LNCaP clone FGC (cell line): Measurements from ENCODE around the gene ETF1.

Experiments
- DNase-seq: peaks from one replicate; pipeline ENCODE4 v3.0.0-alpha.2; 2011; ENCODE audit warnings: low read depth
- H3K4me3 ChIP-seq: 2 replicates; pipeline ENCODE4 v1.5.1; 2011; ENCODE audit warnings: mild to moderate bottlenecking, low read depth, low read length, control low read depth
- TF ChIP-seq, protein P1 (sequence below): IDR thresholded peaks from 2 replicates; pipeline ENCODE4 v1.5.1; 2012; ENCODE audit warnings: mild to moderate bottlenecking; ENCODE audit not compliant: control insufficient read depth, insufficient read depth; ENCODE audit errors: extremely low read depth

The ETF1 gene

GRCh38 chr5:138552657-138553056, 9.6 kb upstream of the ETF1 start:
- TF ChIP-seq, protein P1, sequence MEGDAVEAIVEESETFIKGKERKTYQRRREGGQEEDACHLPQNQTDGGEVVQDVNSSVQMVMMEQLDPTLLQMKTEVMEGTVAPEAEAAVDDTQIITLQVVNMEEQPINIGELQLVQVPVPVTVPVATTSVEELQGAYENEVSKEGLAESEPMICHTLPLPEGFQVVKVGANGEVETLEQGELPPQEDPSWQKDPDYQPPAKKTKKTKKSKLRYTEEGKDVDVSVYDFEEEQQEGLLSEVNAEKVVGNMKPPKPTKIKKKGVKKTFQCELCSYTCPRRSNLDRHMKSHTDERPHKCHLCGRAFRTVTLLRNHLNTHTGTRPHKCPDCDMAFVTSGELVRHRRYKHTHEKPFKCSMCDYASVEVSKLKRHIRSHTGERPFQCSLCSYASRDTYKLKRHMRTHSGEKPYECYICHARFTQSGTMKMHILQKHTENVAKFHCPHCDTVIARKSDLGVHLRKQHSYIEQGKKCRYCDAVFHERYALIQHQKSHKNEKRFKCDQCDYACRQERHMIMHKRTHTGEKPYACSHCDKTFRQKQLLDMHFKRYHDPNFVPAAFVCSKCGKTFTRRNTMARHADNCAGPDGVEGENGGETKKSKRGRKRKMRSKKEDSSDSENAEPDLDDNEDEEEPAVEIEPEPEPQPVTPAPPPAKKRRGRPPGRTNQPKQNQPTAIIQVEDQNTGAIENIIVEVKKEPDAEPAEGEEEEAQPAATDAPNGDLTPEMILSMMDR = no peak
- no peak overlapping the region for H3K4me3 ChIP-seq
- no peak for DNase-seq

DNA sequence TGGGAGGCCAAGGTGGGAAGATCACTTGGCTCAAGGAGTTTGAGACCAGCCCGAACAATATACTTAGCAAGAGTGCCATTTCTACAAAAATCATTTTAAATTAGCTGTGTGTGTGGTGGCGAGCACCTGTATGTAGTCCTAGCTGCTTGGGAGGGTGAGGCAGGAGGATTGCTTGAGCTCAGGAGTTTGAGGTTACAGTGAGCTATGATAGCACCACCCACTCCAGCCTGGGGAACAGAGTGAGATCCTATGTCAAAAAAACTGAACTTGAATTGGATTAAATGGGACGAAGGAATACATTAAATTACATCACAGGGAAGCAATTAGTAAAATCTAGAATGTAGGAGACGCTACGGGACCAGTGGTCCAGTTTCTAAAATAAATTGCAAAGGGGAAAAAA, 6.4 kb upstream of the ETF1 start:
- TF ChIP-seq, protein P1 = no peak
- DNase-seq = no peak
- H3K4me3 ChIP-seq = no peak overlapping the region

DNA sequence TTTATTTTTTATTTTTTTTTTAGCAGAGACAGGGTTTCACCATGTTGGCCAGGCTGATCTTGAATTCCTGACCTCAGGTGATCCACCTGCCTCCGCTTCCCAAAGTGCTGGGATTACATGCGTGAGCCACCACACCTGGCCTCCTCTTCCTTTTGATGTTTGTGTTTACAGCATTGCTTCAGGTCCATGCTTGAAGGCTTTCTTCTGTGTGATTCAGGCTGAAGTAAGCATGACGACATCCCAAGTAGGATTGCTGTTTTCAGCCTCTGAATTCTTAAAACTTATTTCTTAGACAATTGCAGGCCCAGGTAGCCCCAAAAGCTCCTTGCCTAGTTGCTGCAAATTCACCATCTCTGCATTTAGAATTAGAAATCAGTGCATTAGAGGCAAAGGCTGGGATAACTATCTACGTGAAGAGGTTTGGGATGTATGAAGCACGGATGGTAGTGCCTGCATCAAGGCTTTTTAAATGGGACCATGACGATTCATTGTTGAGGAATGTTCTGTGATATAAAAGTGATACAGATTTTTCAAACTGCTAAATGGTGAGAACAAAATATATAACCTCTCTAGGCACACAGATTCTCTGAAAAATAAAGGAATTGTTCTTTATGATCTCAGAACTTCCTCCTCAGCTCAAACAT, 3.0 kb upstream of the ETF1 start:
- TF ChIP-seq, protein P1 = no peak
- H3K4me3 ChIP-seq = no peak overlapping the region
- no peak for DNase-seq

GRCh38 chr5:138544181-138545134, 1.4 kb upstream of the ETF1 start:
- TF ChIP-seq, protein P1 = no peak
- no peak for DNase-seq
- H3K4me3 ChIP-seq = peak overlapping the region; percentile 88

DNA sequence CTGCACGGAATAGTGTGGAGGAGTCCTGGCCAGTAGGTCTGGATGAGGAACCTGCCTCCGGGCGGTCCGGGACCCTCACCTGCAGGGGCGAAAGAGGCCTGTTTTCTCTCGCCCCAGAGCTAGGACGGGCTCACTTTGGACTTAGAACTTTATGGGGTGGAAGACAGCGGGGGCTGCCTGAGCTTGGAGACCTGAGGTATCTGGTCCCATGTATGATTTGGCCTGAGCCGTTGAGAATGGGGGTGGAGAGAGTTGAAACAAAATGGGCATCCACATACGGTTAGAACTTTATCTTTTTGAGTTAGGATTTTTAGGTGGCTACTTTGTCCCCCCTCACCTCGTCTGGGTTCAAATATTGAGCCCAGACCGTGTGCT, 681 bp upstream of the ETF1 start:
- no peak for DNase-seq
- TF ChIP-seq, protein P1 = no peak

GRCh38 chr5:138542180-138542955, 668 bp downstream of the ETF1 start:
- no peak for DNase-seq
- TF ChIP-seq, protein P1 = no peak
- peak overlapping the region; percentile 88 for H3K4me3 ChIP-seq

More for the DNA sequence above, 681 bp upstream of the ETF1 start:
- peak overlapping the region; percentile 88 for H3K4me3 ChIP-seq
